Colonic mucosa (tissue), 4 donors: ENCODE results near the gene PTPRU. TPM values are rescaled to one million over a fixed set of nuclear protein-coding genes. Genes with fewer than 3 reads are reported as not detected.

Experiments
- DNase-seq: peaks from one replicate; pipeline ENCODE4 v3.0.0-alpha.2; 2020
- H3K27ac ChIP-seq: fragments of 200-600 bp; one replicate; pipeline ENCODE4 v1.8.0; 2021
- H3K27me3 ChIP-seq: fragments of 200-600 bp; one replicate; pipeline ENCODE4 v1.8.0; 2021
- H3K36me3 ChIP-seq: fragments of 200-600 bp; one replicate; pipeline ENCODE4 v1.8.0; 2021
- H3K4me1 ChIP-seq: fragments of 200-600 bp; one replicate; pipeline ENCODE4 v1.8.0; 2021; ENCODE audit warnings: mild to moderate bottlenecking
- H3K4me3 ChIP-seq: fragments of 200-600 bp; one replicate; pipeline ENCODE4 v1.8.0; 2021
- H3K9ac ChIP-seq, 2 donors: one replicate each; pipeline ENCODE4 v1.7.0; 2013; ENCODE audit warnings: control low read depth in 2 of 2, low read depth in 2 of 2, low read length in 2 of 2
- H3K9me3 ChIP-seq: fragments of 200-600 bp; one replicate; pipeline ENCODE4 v1.8.0; 2021
- CTCF ChIP-seq: fragments of 200-600 bp; IDR thresholded peaks from one replicate; pipeline ENCODE4 v1.8.0; 2022; ENCODE audit warnings: antibody characterized with exemption, mild to moderate bottlenecking
- intact Hi-C: fragments of 100-400 bp; cut with DNase I; formaldehyde crosslinking; loops from one replicate; pipeline ENCODE4 v1.14.1; 2022
- total RNA-seq, 2 donors: library from RNA; stranded (reverse); fragmentation: NEBNext Ultra II Directional in 1 of 2; extraction: Animal tissue kit (Norgen Biotek cat#: 25700) in 1 of 2; gene quantifications; one replicate each; pipeline ENCODE4 v1.2.1, GENCODE V29; 2021
- donor health status: healthy.
- donor health status: DM: no; HTN: no; CAD: no.
- donor health status: DM: no; HTN: no; CAD: no.

Gene PTPRU
- total RNA-seq, 2 donors from 2014 or later, result 2.3 to 4.8 TPM

GRCh38 chr1:29305943-29306342 lies 69.6 kb downstream of the PTPRU start:
- no peaks in the 10 kb centered on the region for H3K4me1 ChIP-seq
- TF ChIP-seq CTCF, result no peak

GRCh38 chr1:29306471-29307140 lies 70.3 kb downstream of the PTPRU start:
- Histone ChIP-seq H3K9me3 (no peaks in the 10 kb centered on the region), H3K4me1 (no peaks in the 10 kb centered on the region), H3K4me3 (no peak overlapping the region), H3K36me3 (no peaks in the 10 kb centered on the region), H3K9ac (no peak overlapping the region), H3K27ac (no peak overlapping the region), H3K27me3 (no peaks in the 10 kb centered on the region)
- intact Hi-C loops, result no loop called here
- no peak for DNase-seq
- no peak for TF ChIP-seq CTCF

More at GRCh38 chr1:29305943-29306342, 69.6 kb downstream of the PTPRU start:
- no peaks in the 10 kb centered on the region for H3K9me3 ChIP-seq
- no peak overlapping the region for H3K4me3 ChIP-seq
- intact Hi-C loops, result no loop called here
- no peak overlapping the region for H3K27ac ChIP-seq
- no peaks in the 10 kb centered on the region for H3K27me3 ChIP-seq
- no peak overlapping the region for H3K9ac ChIP-seq
- no peaks in the 10 kb centered on the region for H3K36me3 ChIP-seq
- no peak for DNase-seq

- Histone ChIP-seq H3K9me3 (no peaks in the 10 kb centered on the region), H3K9ac (no peak overlapping the region), H3K36me3 (no peaks in the 10 kb centered on the region), H3K27ac (no peak overlapping the region), H3K4me1 (no peaks in the 10 kb centered on the region), H3K27me3 (no peaks in the 10 kb centered on the region), H3K4me3 (no peak overlapping the region)
- intact Hi-C loops, result no loop called here
- DNase-seq, result no peak
- no peak for TF ChIP-seq CTCF
Measured at GRCh38 chr1:29309075-29309474, 72.8 kb downstream of the PTPRU start.

DNA sequence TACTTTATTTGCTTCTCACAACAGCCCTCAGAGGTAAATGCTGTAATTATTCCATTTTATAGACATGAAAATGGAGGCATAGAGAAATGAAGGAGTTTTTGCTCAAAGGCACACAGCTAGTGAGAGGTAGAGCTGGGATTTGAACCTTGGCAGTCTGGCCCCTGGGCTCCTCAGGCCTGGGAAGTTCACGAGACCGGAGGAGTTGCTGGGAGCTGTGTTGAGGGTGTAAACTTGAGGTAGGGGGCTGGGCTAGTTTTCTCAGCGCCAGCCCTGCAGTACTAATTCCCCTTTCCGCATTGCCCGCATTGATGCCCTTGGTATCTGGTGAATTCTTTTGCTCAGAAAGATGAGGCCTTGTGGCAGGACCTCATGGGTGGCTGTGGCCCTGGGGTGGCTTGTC lies 73.3 kb downstream of the PTPRU start:
- Histone ChIP-seq H3K4me1 (no peaks in the 10 kb centered on the region), H3K27ac (no peak overlapping the region), H3K9me3 (no peaks in the 10 kb centered on the region), H3K9ac (no peak overlapping the region), H3K27me3 (no peaks in the 10 kb centered on the region), H3K4me3 (no peak overlapping the region), H3K36me3 (no peaks in the 10 kb centered on the region)
- intact Hi-C loops, result no loop called here
- no peak for TF ChIP-seq CTCF
- no peak for DNase-seq

- Histone ChIP-seq H3K4me1 (no peaks in the 10 kb centered on the region), H3K27ac (no peak overlapping the region), H3K4me3 (no peak overlapping the region), H3K9ac (no peak overlapping the region), H3K9me3 (no peaks in the 10 kb centered on the region), H3K36me3 (no peaks in the 10 kb centered on the region), H3K27me3 (no peaks in the 10 kb centered on the region)
- TF ChIP-seq CTCF, result no peak
- intact Hi-C loops, result no loop called here
- no peak for DNase-seq
Measured at GRCh38 chr1:29310616-29311180, 74.4 kb downstream of the PTPRU start.
